Testis (tissue), 3 donors: ENCODE measurements around the gene SNED1. TPM values are rescaled to one million over a fixed set of nuclear protein-coding genes. Genes with fewer than 3 reads are reported as not detected.

ENCODE experiments used
- DNase-seq: peaks from one replicate; pipeline ENCODE4 v3.0.0-alpha.2; 2019
- H3K27ac ChIP-seq, 2 donors: fragments of 200-600 bp; sonication (generic); one replicate each; pipeline ENCODE4 v1.5.1; 2019
- H3K27me3 ChIP-seq: fragments of 200-600 bp; sonication (generic); one replicate; pipeline ENCODE4 v1.5.1; 2019
- H3K36me3 ChIP-seq: fragments of 200-600 bp; sonication (generic); one replicate; pipeline ENCODE4 v1.5.1; 2017; ENCODE audit warnings: low read depth; ENCODE audit errors: missing control alignments
- H3K4me1 ChIP-seq: fragments of 200-600 bp; sonication (generic); one replicate; pipeline ENCODE4 v1.5.1; 2019
- H3K4me3 ChIP-seq, 2 donors: fragments of 200-600 bp; sonication (generic); one replicate each; pipeline ENCODE4 v1.5.1; 2017 to 2019
- H3K9me3 ChIP-seq: fragments of 200-600 bp; sonication (generic); one replicate; pipeline ENCODE4 v1.5.1; 2017
- CTCF ChIP-seq, 3 experiments: fragments of 450-650 bp in 2 of 3; fragments of 200-600 bp in 1 of 3; sonication (generic) in 1 of 3; IDR thresholded peaks; one replicate each; pipeline ENCODE4 v1.5.1; 2016 to 2019; ENCODE audit warnings: antibody characterized with exemption in 3 of 3, mild to moderate bottlenecking in 2 of 3, moderate library complexity in 1 of 3
- POLR2A ChIP-seq: fragments of 450-650 bp; IDR thresholded peaks from one replicate; pipeline ENCODE4 v1.6.1; 2017; ENCODE audit warnings: antibody characterized with exemption, mild to moderate bottlenecking, moderate library complexity
- WGBS, 2 donors: methylation state at CpG; one replicate each; pipeline ENCODE4 v1.1.5; 2018; 5-methylcytosine and 5-hydroxymethylcytosine counted together
- intact Hi-C: fragments of 100-400 bp; cut with DNase I; formaldehyde crosslinking; loops from one replicate; pipeline ENCODE4 v1.15.1; 2023; ENCODE audit warnings: low total_unique reads
- polyA plus RNA-seq: library from polyadenylated mRNA; stranded (reverse); fragments of 350-450 nt; fragmentation: Illumina TruSeq; extraction: RNeasy Lipid Tissue Mini Kit (QIAGEN cat#74804); gene quantifications from one replicate; pipeline ENCODE4 v1.2.3, GENCODE V29; 2014; ENCODE audit warnings: low read depth, low replicate concordance; ENCODE audit not compliant: insufficient read depth
- total RNA-seq, 2 donors: library from RNA; depleted of rRNA; stranded (reverse); fragments of >200 nt; gene quantifications; one replicate each; pipeline ENCODE4 v1.2.3, GENCODE V29; 2016

SNED1 gene
- total and polyA plus RNA-seq, 3 donors from 2014 or later: 15.8 to 107 (median 82.7) TPM

- intact Hi-C loops: no loop called here
- Histone ChIP-seq H3K27ac (no peak overlapping the region), H3K27me3 (no peaks in the 10 kb centered on the region), H3K4me1 (no peaks in the 10 kb centered on the region), H3K9me3 (no peaks in the 10 kb centered on the region), H3K36me3 (no peaks in the 10 kb centered on the region), H3K4me3 (no peak overlapping the region)
- TF ChIP-seq POLR2A (no peak), CTCF (IDR thresholded peaks at IDR 0.05) (no peak)
- WGBS, 2 donors: 83 to 94% methylated on average over 15 to 19 of the region's 19 CpGs
- DNase-seq: no peak
Observed at GRCh38 chr2:241122376-241123002, 124.1 kb downstream of the SNED1 start.

GRCh38 chr2:241123816-241124536, 125.6 kb downstream of the SNED1 start:
- DNase-seq: no peak

GRCh38 chr2:241125626-241126025, 127.2 kb downstream of the SNED1 start:
- TF ChIP-seq POLR2A: no peak
- no peak for TF ChIP-seq CTCF (IDR thresholded peaks at IDR 0.05)
- WGBS, 2 donors: 89 to 95% methylated on average over 9 to 13 of the region's 13 CpGs
- no peak for DNase-seq
- Histone ChIP-seq H3K27ac (no peak overlapping the region), H3K36me3 (no peaks in the 10 kb centered on the region), H3K27me3 (no peaks in the 10 kb centered on the region), H3K4me3 (no peak overlapping the region), H3K4me1 (no peaks in the 10 kb centered on the region), H3K9me3 (no peaks in the 10 kb centered on the region)
- intact Hi-C loops: no loop called here

More at GRCh38 chr2:241123816-241124536, 125.6 kb downstream of the SNED1 start:
- TF ChIP-seq POLR2A (no peak), CTCF (IDR thresholded peaks at IDR 0.05) (no peak)
- intact Hi-C loops: no loop called here
- Histone ChIP-seq H3K27me3 (no peaks in the 10 kb centered on the region), H3K4me1 (no peaks in the 10 kb centered on the region), H3K4me3 (no peak overlapping the region), H3K36me3 (no peaks in the 10 kb centered on the region), H3K9me3 (no peaks in the 10 kb centered on the region), H3K27ac (no peak overlapping the region)
- 77 to 90% methylated on average over 14 to 16 of the region's 16 CpGs for WGBS, 2 donors

GRCh38 chr2:241126201-241126611, 127.8 kb downstream of the SNED1 start:
- no peaks in the 10 kb centered on the region for H3K36me3 ChIP-seq
- TF ChIP-seq POLR2A (no peak), CTCF (IDR thresholded peaks at IDR 0.05) (no peak)
- no peak for DNase-seq
- H3K27me3 ChIP-seq: no peaks in the 10 kb centered on the region
- H3K4me1 ChIP-seq: no peaks in the 10 kb centered on the region
- H3K4me3 ChIP-seq: no peak overlapping the region
- no peak overlapping the region for H3K27ac ChIP-seq
- WGBS, 2 donors: 59 to 81% methylated on average over 10 to 21 of the region's 21 CpGs
- intact Hi-C loops: no loop called here
- no peaks in the 10 kb centered on the region for H3K9me3 ChIP-seq
